Coronary artery (tissue), 2 donors: ENCODE results near the gene HLX.

Source experiments
- DNase-seq: peaks from one replicate; pipeline ENCODE4 v3.0.0-alpha.2; 2017; ENCODE audit warnings: low spot score
- H3K27ac ChIP-seq, 2 donors: fragments of 200-600 bp; sonication (generic); one replicate each; pipeline ENCODE4 v1.5.1; 2016 to 2019
- H3K4me3 ChIP-seq: fragments of 200-600 bp; sonication (generic); 2 replicates; pipeline ENCODE4 v1.5.1; 2016; ENCODE audit warnings: mild to moderate bottlenecking, moderate library complexity
- TF ChIP-seq, protein P1 (sequence below): fragments of 200-600 bp; sonication (generic); IDR thresholded peaks from one replicate; pipeline ENCODE4 v1.5.1; 2019; ENCODE audit warnings: antibody characterized with exemption

HLX gene

DNA sequence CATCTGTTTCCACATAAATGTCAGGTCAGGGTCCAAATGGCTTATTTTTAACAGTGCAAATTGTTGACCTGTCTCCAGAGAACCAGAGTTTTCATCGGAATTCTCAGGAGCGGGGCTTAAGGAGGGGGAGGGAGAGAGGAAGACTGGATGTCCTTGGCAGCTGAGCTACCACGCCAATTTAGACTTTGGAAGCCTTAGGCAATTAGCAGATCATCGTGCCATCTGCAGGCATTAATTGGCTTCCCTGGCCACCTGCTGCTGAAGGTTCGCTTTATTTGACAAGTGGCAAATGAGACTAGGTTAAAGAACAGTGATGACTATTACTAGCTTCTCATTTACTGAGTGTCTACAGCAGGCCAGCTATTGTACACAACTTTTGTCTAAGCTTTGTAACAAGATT is 43.7 kb downstream of the HLX start:
- H3K4me3 ChIP-seq: no peak overlapping the region
- no peak for DNase-seq
- no peak overlapping the region for H3K27ac ChIP-seq
- TF ChIP-seq, protein P1, sequence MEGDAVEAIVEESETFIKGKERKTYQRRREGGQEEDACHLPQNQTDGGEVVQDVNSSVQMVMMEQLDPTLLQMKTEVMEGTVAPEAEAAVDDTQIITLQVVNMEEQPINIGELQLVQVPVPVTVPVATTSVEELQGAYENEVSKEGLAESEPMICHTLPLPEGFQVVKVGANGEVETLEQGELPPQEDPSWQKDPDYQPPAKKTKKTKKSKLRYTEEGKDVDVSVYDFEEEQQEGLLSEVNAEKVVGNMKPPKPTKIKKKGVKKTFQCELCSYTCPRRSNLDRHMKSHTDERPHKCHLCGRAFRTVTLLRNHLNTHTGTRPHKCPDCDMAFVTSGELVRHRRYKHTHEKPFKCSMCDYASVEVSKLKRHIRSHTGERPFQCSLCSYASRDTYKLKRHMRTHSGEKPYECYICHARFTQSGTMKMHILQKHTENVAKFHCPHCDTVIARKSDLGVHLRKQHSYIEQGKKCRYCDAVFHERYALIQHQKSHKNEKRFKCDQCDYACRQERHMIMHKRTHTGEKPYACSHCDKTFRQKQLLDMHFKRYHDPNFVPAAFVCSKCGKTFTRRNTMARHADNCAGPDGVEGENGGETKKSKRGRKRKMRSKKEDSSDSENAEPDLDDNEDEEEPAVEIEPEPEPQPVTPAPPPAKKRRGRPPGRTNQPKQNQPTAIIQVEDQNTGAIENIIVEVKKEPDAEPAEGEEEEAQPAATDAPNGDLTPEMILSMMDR: no peak

DNA sequence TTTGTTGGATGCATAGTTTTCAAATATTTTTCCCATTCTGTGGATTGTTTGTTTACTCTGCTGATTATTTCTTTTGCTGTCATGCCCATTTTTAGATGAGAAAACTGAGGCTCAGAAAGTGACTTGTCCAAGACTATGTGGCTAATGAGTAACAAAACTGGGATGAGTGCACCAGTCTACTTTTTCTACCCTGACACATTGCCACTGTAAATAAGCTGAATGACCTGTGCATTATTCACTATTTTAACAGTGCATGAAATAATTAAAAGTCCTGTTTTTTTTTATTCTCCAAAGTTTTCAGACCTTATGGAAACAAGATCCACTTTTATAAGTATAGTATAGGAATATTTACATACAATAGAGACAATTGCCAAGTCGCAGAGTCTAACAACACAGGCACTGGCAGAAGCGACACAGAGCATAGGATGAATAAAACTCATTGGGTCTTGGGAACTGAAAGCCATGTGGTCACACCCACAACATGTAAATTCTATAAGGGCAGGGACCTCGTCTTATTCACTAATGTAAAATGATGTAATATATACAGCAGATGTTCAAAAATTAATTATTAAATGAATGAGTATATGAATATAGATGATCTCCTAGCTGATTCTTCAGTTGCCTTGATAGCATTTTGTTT is 45.2 kb downstream of the HLX start:
- no peak overlapping the region for H3K27ac ChIP-seq
- TF ChIP-seq, protein P1: no peak

DNA sequence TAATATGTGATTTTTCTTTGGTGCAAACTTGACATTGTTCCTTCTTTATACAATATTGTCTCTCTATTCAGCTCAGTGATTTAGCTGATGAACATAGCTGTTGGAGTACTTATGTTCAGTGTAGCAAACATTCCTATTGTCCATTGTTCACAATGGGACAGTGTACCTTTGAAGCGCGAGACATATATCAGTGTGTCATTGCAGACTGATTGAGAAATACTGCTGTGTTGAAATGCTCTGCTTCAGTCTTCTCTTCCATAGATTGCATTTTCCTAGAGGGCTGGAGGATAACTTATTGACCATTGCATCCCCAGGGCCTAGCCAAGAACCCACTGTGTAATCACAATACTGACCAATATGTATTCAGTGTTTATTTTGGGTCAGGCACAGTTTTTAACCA is 46.5 kb downstream of the HLX start:
- Histone ChIP-seq H3K4me3 (no peak overlapping the region), H3K27ac (no peak overlapping the region)
- no peak for DNase-seq
- TF ChIP-seq, protein P1: no peak

More for the DNA sequence above, 45.2 kb downstream of the HLX start:
- no peak for DNase-seq
- H3K4me3 ChIP-seq: no peak overlapping the region

DNA sequence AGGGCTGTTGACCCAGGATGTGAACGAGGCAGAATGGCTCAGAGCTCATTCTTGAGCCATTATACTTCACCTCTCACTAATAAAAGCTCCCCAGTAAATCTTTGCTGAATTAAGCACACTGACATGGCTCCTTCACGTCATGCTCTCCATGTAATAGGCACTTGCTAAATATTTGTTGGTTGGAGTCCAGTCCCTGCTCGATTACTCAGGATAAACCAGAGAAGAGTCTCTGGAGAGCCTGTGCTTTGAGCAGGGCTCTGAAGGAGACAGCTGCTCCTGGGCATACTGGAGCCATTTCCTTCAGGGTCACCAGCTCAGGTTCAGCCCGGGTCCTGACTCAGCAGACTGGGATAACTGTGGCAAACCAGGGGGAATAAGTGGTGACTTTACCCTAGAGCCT is 46.9 kb downstream of the HLX start:
- no peak for DNase-seq
- TF ChIP-seq, protein P1: no peak
- Histone ChIP-seq H3K27ac (no peak overlapping the region), H3K4me3 (no peak overlapping the region)

GRCh38 chr1:220927442-220927841 is 48.2 kb downstream of the HLX start:
- Histone ChIP-seq H3K27ac (no peak overlapping the region), H3K4me3 (no peak overlapping the region)
- no peak for DNase-seq
- TF ChIP-seq, protein P1: no peak

GRCh38 chr1:220928320-220928719 is 49.1 kb downstream of the HLX start:
- Histone ChIP-seq H3K4me3 (no peak overlapping the region), H3K27ac (no peak overlapping the region)
- no peak for DNase-seq
- TF ChIP-seq, protein P1: no peak

- no peak for DNase-seq
- Histone ChIP-seq H3K4me3 (no peak overlapping the region), H3K27ac (no peak overlapping the region)
- TF ChIP-seq, protein P1: no peak
Measured at GRCh38 chr1:220928725-220929300, 49.6 kb downstream of the HLX start.
